IMR-90 (cell line): ENCODE data around the gene STOML2.
A peak's percentile ranks its signal among the peaks of the same experiment; 100 is the strongest.

Source experiments
- CEBPB ChIP-seq: IDR thresholded peaks from 2 replicates; pipeline ENCODE4 v1.6.1; 2012; ENCODE audit warnings: low read depth, low read length, improper control_type of control experiment
- CTCF ChIP-seq: conservative IDR thresholded peaks from 2 replicates; pipeline ENCODE4 v1.5.1; 2012; ENCODE audit warnings: mild to moderate bottlenecking, low read depth, low read length, improper control_type of control experiment
- MXI1 ChIP-seq: IDR thresholded peaks from 2 replicates; pipeline ENCODE4 v1.6.1; 2012; ENCODE audit warnings: low read depth, mild to moderate bottlenecking, low read length, moderate library complexity, borderline replicate concordance
- POLR2A ChIP-seq: IDR thresholded peaks from 2 replicates; pipeline ENCODE4 v1.6.1; 2012; ENCODE audit warnings: mild to moderate bottlenecking, low read depth, low read length
- RAD21 ChIP-seq: IDR thresholded peaks from 2 replicates; pipeline ENCODE4 v1.6.1; 2012; ENCODE audit warnings: low read length, improper control_type of control experiment
- RCOR1 ChIP-seq: IDR thresholded peaks from 2 replicates; pipeline ENCODE4 v1.6.1; 2012; ENCODE audit warnings: mild to moderate bottlenecking, low read length, improper control_type of control experiment; ENCODE audit not compliant: insufficient replicate concordance
- RFX5 ChIP-seq: IDR thresholded peaks from 2 replicates; pipeline ENCODE4 v1.8.0; 2012; ENCODE audit warnings: low read depth, mild to moderate bottlenecking, low read length, moderate library complexity
- SMC3 ChIP-seq: fragments of 150-350 bp; IDR thresholded peaks from 2 replicates; pipeline ENCODE4 v1.6.1; 2016; ENCODE audit warnings: low read depth, mild to moderate bottlenecking, antibody characterized with exemption, low read length, moderate library complexity
- USF2 ChIP-seq: fragments of 150-350 bp; IDR thresholded peaks from 2 replicates; pipeline ENCODE4 v1.6.1; 2017; ENCODE audit warnings: mild to moderate bottlenecking, antibody characterized with exemption, low read length, low read depth

GRCh38 chr9:35115680-35116538 lies 13.0 kb upstream of the STOML2 start, which contains the start of gene ATOSB:
- no peak for TF ChIP-seq CTCF
- no peak for TF ChIP-seq CEBPB
- TF ChIP-seq MXI1 = peak; percentile 91
- no peak for TF ChIP-seq SMC3
- TF ChIP-seq POLR2A = no peak
- TF ChIP-seq USF2 = peak; percentile 88
- no peak for TF ChIP-seq RAD21
- TF ChIP-seq RFX5 = no peak
- TF ChIP-seq RCOR1 = no peak
